ENCODE data around the gene CASZ1.

Gene CASZ1

GRCh38 chr1:10597492-10598388, 198.7 kb downstream of the CASZ1 start:
- no peak for TF ChIP-seq ZNF274 (IDR thresholded peaks at IDR 0.05; ENCODE audit: low read depth, low read length)
- H3K4me3 ChIP-seq (ENCODE audit: low read length): no peak overlapping the region

GRCh38 chr1:10596780-10597179, 199.7 kb downstream of the CASZ1 start:
- H3K4me3 ChIP-seq (ENCODE audit: low read length): no peak overlapping the region
- no peak for TF ChIP-seq ZNF274 (IDR thresholded peaks at IDR 0.05; ENCODE audit: low read depth, low read length)

GRCh38 chr1:10594595-10595223, 201.7 kb downstream of the CASZ1 start:
- TF ChIP-seq ZNF274 (IDR thresholded peaks at IDR 0.05; ENCODE audit: low read depth, low read length): no peak
- no peak overlapping the region for H3K4me3 ChIP-seq (ENCODE audit: low read length)

GRCh38 chr1:10593750-10594149, 202.7 kb downstream of the CASZ1 start:
- no peak for TF ChIP-seq ZNF274 (IDR thresholded peaks at IDR 0.05; ENCODE audit: low read depth, low read length)

GRCh38 chr1:10592373-10592772, 204.1 kb downstream of the CASZ1 start:
- TF ChIP-seq ZNF274 (IDR thresholded peaks at IDR 0.05; ENCODE audit: low read depth, low read length): no peak

More at GRCh38 chr1:10593750-10594149, 202.7 kb downstream of the CASZ1 start:
- H3K4me3 ChIP-seq (ENCODE audit: low read length): no peak overlapping the region

GRCh38 chr1:10591010-10591409, 205.4 kb downstream of the CASZ1 start:
- H3K4me3 ChIP-seq (ENCODE audit: low read length): no peak overlapping the region
- TF ChIP-seq ZNF274 (IDR thresholded peaks at IDR 0.05; ENCODE audit: low read depth, low read length): no peak

More at GRCh38 chr1:10592373-10592772, 204.1 kb downstream of the CASZ1 start:
- H3K4me3 ChIP-seq (ENCODE audit: low read length): no peak overlapping the region

GRCh38 chr1:10589074-10589473, 207.4 kb downstream of the CASZ1 start:
- H3K4me3 ChIP-seq (ENCODE audit: low read length): no peak overlapping the region
- TF ChIP-seq ZNF274 (IDR thresholded peaks at IDR 0.05; ENCODE audit: low read depth, low read length): no peak

GRCh38 chr1:10588640-10589039, 207.8 kb downstream of the CASZ1 start:
- TF ChIP-seq ZNF274 (IDR thresholded peaks at IDR 0.05; ENCODE audit: low read depth, low read length): no peak
- no peak overlapping the region for H3K4me3 ChIP-seq (ENCODE audit: low read length)
